Dedifferentiated amniotic fluid mesenchymal stem cell (primary cell): ENCODE measurements around the gene H3-3A.
"Not testable (repeated sequence)": the region's sequence is repeated elsewhere in the genome, so short reads cannot be mapped to it uniquely, and the experiment has no call there.

ENCODE experiments used
- DNase-seq: peaks from one replicate; pipeline ENCODE4 v3.0.0-alpha.2; 2016; ENCODE audit errors: extremely low spot score

The H3-3A gene

GRCh38 chr1:226085675-226086285 is 23.3 kb downstream of the H3-3A start:
- no peak for DNase-seq

- no peak for DNase-seq
Observed at GRCh38 chr1:226086776-226087175, 24.3 kb downstream of the H3-3A start.

GRCh38 chr1:226091461-226091860 is 28.9 kb downstream of the H3-3A start:
- DNase-seq: no peak

- not testable (repeated sequence) for DNase-seq
Observed at GRCh38 chr1:226092048-226092820, 29.7 kb downstream of the H3-3A start.

GRCh38 chr1:226092965-226093364 is 30.4 kb downstream of the H3-3A start:
- DNase-seq: no peak

- no peak for DNase-seq
Observed at GRCh38 chr1:226093621-226094020, 31.1 kb downstream of the H3-3A start.

GRCh38 chr1:226094451-226094850 is 31.9 kb downstream of the H3-3A start:
- DNase-seq: no peak

- DNase-seq: no peak
Observed at GRCh38 chr1:226095286-226095685, 32.8 kb downstream of the H3-3A start.

GRCh38 chr1:226097866-226098625 is 35.5 kb downstream of the H3-3A start:
- DNase-seq: no peak

- no peak for DNase-seq
Observed at GRCh38 chr1:226098870-226099835, 36.6 kb downstream of the H3-3A start.

GRCh38 chr1:226100436-226101391 is 38.2 kb downstream of the H3-3A start:
- DNase-seq: no peak

GRCh38 chr1:226104671-226105121 is 42.2 kb downstream of the H3-3A start:
- DNase-seq: no peak

- DNase-seq: no peak
Observed at GRCh38 chr1:226107471-226108460, 45.2 kb downstream of the H3-3A start.

GRCh38 chr1:226108935-226109828 is 46.7 kb downstream of the H3-3A start:
- no peak for DNase-seq

GRCh38 chr1:226109829-226110248 is 47.3 kb downstream of the H3-3A start:
- DNase-seq: peak; percentile 59

GRCh38 chr1:226110249-226111097 is 48.0 kb downstream of the H3-3A start:
- DNase-seq: peak; percentile 30
